Measurements from ENCODE around the gene INSM1.
A peak's percentile ranks its signal among the peaks of the same experiment; 100 is the strongest.

Gene INSM1

DNA sequence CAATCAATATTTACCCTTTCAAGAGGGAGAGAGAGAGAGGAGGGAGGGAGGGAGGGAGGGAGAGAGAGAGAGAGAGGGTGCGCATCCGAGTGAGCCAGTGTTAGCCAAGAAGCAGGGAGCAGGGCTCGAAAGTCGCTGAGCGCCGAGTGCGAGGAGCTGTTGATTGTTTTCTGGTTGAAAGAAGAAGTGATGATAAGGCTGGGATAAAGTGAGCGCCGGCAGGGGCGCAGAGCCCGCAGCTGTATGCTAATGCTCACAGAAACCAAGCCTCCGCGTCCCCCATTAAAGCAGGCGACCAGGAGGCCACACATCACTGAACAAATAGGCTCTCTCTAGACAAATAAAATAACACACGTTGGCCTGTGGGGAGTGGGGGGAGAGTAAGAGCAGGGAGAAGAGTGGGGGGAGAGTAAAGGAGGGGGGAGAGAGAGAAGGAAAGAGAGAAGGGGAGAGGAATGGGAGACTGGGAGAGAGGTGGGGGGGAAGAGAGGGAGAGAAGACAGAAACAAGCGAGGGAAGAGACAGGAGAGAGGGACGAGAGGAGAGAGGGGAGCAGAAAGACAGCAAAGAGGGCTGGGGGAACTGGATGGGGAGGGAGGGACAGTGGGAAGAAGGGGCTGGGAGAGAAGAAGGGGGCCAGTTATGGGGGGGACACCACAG lies 5.0 kb upstream of the INSM1 start:
- DNase-seq: no peak

DNA sequence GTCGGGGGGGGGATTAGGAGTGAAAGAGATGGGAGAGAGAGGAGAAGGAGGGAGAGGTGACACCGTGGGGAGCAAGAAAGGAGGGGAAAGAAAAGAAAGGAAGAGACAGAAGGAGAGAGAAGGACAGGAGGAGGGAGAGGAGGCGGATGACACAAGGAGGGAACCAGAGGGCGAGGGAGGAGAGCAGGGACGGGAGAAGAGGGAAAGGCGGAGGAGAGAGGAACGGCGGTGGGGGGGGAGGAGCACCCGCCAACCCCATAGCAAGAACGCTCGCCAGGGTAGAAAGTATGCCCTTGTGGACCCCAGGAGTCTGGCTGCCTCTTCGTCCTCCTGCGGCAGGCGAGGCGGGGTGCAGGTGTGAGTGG lies 4.5 kb upstream of the INSM1 start:
- DNase-seq: no peak

DNA sequence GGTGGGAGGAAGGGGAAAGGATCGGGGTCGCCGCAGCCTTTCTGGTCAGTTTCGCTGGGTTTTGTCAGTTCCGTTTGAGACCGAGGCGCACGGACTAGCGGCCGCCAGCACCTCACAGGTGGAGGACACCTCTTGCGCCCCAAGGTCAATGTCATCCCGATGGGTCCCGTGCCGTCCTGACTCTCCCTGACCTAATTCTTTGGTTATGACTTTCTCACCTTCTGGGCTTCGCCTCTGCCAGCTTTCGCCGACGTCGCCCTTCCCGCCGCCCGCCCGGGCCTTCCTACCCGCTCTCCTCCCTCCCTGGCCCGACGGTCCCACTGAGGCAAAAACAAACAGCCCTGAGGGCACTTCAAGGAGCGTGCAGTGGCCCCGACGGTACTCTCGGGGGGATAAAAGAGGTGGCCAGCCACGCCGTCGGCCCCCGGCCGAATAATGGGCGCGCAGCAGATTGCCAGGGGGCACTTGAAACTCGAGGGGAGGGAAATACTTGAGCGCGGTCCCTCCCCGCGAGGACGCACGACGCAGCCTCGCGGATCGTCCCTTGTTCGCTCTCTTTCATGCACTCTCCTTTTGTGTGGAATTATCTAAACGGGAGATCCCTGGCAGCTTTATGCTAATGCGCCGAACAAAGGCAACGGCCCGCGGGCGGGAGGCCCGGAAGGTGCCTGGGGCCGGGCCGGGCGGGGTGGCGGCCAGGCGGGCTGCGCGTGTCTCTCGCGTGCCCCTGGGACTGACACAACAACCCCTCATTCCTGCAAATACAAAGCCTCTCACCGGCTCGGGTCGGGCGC lies 3.9 kb upstream of the INSM1 start:
- no peak for DNase-seq

DNA sequence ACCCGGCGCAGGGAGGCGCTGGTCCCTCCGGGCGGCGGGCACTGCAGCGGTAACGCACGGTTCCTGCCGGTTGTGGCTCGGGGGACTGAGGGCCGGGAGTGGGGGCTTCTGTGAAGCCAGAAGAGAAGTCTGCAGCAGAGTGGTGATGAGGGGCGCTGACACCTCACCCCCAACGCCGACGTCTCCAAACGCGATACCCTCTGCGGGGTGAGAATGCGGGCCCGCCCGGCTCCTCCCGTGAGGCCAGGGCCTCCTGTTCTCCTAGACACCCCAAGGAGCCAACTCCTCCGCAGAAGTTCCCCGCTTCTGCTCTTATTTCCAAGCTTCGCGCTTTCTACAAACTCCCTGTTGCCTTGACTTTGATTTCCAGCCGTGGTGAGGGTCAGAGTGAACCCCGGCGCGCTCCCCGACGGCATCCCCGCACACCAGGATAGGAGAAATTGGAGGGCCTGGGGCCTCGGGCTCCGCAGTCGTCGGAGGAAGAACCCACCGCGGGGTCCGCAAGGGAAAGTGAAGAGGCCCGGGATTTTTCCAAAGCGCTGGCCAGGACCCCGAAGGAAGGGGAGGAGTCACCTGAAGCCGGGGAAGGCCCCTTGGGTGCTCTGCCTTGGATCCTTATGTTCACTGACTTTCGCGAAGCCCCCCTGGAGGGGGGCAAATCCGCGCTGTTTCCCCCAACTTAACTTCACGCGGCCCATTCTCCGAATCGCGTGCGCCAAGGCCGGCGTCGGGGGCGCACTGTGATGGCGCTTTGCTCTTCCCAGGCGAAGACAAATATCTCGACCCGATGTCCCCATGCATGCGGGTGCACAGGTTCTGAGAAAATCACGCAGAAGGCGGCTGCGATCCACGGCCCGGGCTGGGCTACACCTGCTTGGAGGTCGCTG lies 3.1 kb upstream of the INSM1 start:
- no peak for DNase-seq

DNA sequence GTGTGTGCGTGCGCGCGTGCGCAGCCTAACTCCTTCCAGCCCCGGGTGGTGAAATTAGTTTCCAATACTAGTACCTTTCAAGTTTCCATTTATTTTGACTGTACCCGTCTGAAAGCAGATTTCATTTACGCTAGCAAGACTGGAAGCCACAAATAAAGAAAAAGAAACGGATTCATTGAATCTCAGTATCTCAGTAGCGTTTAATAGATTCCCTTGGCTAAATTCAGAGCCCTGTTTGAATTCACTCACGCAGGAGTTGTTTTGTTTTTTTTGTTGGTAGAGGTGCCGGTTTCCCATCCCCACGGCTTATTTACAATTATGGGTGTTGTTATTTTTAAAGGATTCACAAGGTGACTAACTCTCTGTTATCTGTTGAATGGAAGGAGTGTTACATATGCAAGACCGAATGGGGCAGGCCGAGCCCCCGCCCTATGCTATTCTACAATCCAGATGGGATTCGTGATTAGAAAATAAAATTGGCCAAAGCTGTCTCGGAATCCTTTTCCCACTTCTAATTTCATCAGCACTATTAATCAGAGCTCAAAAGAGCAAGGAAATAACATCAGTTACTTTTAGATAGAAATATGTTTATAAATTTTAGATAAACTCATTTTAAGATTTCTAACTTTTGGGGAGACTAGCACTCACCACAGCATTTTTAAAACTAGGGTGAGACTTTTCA lies 2.3 kb upstream of the INSM1 start:
- no peak for DNase-seq

DNA sequence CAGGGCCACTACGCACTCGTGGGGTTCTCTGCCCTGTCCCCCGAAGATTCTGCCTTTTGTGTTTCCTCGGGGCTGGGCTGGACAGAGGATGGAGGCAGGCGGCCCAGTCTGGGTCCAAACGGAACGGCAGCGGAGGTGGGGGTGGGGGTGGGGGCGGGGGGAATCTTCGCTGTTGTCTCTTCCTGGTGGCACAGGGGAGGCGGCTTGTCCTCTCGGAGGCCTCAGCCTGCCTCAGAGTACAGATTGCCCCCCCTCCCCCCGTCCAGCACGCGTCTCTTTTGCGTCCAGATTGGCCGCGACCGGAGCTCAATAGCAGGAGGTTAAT lies 1.4 kb upstream of the INSM1 start:
- DNase-seq: no peak

DNA sequence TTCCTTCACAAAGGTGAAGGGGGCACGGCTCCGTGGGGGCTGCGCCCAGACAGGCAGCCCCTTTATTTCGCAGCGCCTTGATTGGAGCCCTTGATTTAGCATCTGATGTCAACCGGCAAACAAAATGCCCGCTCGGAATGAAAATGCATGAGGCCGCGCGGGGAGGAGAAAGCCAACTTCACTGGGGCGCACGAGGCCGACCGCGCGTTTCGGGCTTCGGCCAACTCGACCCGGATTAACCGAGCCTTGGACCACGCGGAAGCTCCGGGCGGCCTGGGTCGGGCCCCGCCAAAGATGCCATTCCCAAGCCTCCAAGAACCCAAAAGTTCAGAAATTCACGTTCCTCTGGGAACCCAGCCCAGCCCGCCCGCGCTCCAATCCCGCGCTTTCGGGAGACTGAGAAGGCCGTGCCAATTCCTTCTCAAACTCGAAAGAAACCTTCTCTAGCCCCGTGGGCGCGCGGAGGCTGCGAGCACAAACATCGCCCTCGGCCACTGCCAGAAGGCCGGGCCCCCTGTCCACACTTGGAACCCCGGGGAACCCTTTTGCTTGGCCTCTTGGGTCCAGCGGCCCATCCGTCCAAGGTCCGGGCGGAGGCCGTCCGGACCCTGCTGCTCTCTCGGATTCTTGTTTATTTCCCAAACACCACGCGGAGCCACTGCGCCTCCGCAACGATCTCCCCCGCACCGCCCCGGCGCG lies 879 bp upstream of the INSM1 start:
- no peak for DNase-seq

DNA sequence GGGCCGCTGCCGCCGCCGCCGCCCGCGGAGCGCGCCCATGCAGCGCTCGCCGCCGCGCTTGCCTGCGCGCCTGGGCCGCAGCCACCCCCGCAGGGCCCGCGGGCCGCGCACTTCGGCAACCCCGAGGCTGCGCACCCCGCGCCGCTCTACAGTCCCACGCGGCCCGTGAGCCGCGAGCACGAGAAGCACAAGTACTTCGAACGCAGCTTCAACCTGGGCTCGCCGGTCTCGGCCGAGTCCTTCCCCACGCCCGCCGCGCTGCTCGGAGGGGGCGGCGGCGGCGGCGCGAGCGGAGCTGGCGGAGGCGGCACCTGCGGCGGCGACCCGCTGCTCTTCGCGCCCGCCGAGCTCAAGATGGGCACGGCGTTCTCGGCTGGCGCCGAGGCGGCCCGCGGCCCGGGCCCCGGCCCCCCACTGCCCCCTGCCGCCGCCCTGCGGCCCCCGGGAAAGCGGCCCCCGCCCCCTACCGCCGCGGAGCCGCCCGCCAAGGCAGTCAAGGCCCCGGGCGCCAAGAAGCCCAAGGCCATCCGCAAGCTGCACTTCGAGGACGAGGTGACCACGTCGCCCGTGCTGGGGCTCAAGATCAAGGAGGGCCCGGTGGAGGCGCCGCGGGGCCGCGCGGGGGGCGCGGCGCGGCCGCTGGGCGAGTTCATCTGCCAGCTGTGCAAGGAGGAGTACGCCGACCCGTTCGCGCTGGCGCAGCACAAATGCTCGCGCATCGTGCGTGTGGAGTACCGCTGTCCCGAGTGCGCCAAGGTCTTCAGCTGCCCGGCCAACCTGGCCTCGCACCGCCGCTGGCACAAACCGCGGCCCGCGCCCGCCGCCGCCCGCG lies 730 bp downstream of the INSM1 start:
- no peak for DNase-seq

DNA sequence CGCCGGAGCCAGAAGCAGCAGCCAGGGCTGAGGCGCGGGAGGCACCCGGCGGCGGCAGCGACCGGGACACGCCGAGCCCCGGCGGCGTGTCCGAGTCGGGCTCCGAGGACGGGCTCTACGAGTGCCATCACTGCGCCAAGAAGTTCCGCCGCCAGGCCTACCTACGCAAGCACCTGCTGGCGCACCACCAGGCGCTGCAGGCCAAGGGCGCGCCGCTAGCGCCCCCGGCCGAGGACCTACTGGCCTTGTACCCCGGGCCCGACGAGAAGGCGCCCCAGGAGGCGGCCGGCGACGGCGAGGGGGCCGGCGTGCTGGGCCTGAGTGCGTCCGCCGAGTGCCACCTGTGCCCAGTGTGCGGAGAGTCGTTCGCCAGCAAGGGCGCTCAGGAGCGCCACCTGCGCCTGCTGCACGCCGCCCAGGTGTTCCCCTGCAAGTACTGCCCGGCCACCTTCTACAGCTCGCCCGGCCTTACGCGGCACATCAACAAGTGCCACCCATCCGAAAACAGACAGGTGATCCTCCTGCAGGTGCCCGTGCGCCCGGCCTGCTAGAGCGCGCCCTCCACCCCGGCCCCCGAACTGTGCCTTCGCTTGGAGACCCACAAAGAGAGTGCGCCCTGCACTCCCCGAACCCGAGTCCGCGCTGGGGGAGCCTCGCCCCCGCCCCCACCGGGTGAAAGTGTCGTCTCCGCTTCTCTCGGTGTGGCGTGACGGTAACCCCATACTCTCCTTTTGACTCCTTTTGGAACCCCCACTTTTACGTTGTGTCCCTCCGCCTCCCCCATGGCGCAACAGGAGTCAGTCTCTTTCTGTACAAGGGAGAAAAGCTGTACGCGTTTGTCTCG lies 1.6 kb downstream of the INSM1 start:
- no peak for DNase-seq

DNA sequence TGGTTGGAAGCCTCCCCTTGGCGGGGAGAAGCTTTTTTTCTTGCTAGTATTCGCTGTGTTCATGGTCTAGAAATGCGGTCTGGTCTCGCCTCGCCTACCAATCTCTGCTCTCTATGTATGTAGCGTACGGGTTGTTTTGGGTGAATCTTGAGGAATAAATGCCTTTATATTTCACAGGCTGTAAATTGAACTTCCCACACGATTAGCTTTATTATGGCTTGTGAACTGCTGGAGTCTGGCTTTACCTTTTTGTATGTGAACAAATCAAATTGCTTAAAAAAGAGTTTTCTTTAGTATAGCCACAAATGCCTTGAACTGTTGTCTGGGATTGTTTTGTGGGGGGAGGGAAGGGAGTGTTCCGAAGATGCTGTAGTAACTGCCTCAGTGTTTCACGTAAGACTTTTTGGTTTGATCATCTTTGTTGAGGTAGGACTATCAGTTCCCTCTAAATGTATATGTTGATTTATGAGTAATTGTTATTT lies 2.2 kb downstream of the INSM1 start:
- DNase-seq: no peak

DNA sequence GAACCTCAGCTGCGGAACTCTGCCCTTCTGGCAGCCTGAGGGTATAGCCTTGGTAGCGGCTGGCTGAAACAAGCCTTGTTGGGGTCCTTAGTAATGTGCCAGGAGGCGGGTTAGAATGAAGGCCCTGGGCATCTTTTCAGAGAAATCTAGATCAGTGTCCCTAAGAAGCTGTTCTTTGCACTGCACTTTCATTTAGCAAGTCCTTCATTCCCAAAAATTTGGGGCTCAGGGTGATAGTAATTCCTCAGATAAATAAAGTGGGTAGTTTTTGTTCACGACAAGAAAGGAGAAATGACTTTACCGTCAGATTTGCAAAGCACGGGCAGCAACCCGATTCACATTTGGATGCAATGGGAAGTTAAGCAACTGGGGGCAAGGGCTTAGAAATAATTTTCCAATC lies 3.2 kb downstream of the INSM1 start:
- DNase-seq: no peak

DNA sequence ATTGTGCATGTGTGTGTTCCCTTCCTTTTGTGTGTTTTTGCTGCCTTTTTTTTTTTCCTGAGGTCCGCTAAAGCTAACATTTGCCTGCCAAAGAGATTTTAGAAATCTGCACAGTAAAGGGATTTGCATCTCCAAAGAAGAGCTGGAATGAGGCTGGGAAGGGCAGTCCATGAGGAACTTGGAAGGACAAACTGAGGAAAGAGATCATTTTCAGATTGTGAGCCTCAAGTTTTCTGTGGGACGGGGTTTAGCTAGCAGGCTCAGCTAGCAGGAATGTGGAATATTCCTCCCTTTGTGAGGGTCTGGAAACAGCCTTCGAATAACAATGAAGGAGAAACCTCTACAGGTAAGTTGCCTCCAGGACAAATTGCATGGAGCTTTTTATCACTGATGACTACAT lies 3.8 kb downstream of the INSM1 start:
- DNase-seq: no peak

DNA sequence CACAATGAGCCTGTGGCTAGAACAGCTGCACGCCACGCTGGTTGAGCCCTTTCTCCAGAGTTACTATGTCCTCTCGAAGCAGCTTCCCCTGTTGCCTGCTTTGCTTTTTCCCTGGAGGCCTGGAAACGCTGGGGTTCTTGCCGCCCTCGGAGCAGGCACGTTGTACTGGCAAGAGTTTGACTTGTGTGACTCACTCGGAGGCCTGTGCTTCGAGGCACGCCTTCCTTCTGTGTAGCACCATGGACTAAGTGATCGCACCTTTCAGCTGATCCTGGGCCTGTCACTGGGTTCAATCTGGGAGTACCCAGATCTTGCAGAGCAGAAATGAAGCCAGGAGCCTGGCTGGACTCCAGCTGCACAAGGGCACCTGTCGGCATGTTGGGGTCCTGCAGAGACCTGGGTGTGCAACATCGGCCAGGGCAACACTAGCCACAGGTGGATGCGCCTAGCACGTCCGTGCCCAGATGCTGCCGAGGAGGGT lies 5.2 kb downstream of the INSM1 start:
- DNase-seq: no peak

DNA sequence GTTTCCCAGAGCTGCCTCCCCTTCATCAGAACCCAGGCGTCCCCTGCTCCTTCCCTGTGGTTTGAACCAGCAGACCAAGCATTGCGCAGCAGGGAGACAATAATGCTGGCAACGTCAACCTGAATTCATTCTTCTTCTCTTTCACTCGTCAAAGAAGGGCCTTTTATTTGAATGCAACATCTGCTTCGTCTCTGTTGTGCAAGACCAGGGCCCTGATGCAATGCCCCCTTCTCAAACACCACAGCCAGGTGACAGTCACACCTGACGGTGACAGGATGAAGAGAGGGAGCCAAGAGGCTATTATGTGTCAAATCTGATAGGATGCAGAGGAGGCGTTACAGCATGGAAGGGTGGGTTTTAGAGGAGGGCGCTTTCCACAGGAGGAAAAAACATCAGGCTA lies 8.0 kb downstream of the INSM1 start:
- DNase-seq: no peak

DNA sequence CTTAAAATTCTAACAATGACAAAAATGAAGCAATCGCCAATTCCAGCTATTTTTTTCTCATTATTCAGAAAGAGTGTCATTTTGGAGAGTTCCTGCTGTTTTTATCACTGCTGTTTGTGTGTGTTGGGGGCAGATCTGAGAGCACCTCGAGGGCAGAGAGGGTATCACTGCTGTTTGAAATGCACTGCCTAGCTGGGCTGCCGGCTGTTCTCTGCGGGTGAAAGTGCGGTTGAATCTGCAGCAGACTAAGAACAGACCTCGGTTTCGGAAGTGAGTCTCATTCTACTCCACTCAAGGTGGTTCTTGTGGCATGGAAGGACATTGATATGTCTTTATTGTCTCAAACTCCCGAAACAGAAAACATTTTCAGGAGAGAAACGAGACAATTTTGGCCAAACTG lies 18.3 kb downstream of the INSM1 start:
- no peak for DNase-seq

DNA sequence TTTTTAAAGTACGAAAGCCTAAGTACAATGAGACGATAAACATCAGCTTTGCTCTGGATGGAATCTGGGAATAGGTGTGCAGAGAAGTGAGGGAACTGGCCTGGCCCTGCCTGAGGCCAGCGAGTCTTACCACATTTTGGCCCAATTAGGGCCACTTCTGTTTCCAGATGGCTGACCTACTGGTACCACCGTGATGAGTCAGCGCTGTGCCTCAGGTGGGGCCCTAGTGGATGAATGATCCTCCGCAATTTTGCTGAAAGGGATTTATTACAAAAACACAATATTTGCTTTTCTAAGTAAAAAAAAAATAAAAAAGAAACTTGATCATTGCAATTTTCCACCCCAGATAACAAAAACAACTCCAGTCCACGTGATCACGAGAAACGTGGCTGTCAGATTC lies 22.5 kb downstream of the INSM1 start:
- DNase-seq: no peak

DNA sequence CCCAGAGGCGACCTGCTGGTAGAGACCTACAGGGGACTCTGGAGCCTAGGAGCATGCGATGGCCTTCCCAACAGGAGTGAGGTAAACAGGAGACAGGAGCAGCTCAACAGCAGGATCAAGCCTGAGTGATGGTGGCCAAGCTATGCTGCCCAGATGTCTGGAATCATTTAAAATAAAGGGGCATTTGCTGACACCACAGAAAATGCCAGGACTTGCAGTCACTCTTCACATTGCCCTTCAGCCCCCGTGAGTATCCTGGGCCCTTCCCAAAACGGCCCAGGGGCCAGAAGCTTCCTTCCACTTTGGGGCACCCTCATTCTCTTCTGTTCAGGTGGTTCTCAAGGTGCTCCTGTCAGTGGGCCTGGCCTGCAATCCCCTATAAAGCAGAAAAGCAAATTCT lies 23.2 kb downstream of the INSM1 start:
- no peak for DNase-seq

DNA sequence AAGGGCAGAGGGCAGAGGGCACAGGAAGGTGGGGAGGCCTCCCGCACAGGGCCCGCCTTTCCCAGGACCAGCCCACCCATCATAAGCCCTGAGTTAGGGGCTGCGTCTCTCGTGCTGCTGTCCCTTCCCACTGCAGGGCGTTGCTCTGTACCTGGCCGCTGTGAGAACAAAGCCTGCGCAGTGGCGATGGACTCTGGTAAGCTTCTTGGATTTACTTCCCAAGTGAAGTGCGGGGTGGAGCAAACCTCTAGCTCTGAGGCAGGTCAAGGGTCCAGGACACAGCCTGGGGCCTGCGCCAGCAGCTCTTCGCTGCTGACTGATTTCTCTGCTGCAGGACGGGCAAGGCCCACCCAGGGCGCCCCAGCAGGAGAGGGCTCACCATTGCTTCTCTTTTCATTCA lies 23.9 kb downstream of the INSM1 start:
- DNase-seq: no peak

DNA sequence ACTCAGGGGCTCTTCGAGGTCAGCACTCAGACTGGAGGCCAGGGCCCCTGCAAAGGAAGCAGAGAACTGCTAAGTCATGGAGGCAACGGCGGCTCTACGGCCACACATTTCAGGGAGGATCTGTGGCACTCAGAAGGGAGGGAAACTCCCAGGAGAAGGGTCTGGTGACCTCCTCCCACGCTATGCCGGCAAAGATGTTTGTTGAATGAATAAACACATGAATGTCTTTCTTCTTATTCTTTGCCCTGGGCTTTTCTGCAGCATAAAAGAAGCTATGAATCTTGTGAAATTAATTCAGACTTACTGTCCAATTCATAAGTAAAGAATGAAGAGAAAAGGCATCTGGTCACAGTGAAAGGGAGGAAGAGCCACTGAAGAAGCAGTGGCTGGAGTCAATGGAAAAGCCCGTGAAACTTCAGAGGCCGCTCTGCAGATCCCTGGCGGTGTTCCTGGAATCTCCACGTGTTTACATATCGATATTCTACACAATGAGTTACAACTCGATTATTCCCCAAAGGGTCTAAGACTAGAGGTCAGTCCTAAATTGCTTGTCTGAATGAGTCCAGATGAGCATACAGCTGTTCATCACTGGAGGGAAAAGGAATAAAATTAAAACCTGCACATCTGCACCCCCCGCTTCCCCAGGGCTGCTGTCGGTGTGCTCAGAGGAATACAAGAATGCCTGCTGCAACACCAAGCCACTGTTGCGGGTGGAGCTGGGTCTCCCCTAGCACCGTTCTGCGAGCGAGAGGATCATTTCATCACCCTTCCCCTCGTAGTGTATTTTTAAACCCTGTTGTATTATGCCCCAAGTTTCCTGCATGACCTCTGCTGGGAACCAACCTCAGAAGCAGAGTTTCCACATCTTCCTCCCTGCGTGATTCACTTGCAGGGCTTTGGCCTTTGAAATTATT lies 25.6 kb downstream of the INSM1 start:
- DNase-seq: peak; percentile 21
